Kidney capillary endothelial cell (primary cell): ENCODE measurements around the gene CYRIA.

Experiments used
- DNase-seq: peaks from one replicate; pipeline ENCODE4 v3.0.0-alpha.2; 2018; ENCODE audit warnings: low spot score

CYRIA gene

DNA sequence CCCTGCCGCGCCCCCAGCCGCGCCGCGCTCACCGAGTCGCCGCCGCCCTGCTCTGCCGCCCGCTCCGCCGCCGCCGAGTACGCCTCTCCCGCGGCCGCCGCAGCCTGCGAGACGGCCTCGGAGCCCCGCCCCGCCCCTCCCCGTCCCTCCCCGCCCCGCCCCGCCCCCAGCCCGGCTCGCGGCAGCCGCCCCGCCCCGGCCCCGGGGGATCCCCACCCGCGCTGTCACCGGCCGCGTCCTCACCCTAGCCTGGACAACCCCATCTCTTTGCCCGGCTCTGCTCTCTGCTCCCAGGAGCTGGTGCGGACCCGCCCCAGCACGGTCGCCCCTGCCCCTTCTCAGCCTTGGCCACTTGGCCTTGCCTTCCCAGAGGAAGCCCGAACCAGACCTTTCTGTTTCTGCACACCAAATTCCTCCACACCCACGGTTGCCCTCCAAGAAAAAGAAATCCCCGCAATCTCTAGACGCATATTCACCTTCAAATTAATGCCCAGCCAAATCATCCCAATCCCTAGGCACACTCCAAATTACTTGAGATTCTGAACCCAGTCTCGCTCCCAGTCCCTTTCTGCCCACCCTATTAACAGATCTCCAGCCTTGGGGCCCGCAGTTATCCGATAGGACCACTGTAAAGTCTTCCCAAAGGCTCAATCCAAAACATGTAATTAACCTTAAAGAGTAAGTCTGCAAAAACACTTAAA, at the start of gene CYRIA:
Gene CYRIA, minus strand, starts transcription at position 87 of the 701 bp plus-strand sequence. CDS start 77,715 bp downstream, outside the sequence.
- DNase-seq = peak; percentile 26

DNA sequence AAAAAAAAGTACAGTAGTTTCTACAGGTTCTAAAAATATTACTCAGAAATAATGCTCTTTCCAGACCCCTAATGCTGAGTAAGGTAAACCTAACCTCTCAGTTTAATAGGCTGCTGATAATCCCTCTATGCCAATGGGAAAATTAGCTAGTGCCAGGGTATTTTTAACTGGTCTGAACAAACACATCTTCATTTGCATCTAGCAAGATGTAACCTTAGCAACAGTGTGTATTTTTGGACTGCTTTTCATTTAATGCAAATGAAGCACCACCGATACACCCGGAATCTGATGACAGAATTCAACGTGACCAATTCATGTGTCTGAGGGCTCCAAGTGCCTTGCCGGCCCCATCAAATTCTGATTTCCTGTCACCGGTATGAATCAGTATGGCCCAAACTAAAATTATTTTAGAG, 47.4 kb upstream of the CYRIA start:
- no peak for DNase-seq

DNA sequence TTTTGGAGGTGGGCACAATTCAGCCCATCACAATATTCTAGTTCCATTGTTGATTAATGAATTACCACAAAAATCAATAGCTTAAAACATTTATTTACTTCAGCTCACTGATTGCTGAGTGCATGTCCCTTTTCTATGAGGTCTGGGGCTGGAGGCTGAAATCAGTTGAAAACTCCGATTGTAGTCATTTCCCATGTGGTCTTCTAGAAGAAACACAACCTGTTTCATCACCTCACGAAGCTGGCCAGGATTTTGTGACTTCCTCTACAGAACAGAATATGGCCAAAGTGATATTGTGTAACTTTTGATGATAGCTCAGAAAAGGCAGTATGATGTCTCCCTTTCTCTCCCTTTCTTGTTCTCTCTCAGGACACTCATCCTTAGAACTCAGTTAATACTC, 44.1 kb upstream of the CYRIA start:
- no peak for DNase-seq

GRCh38 chr2:16708173-16708572, 42.5 kb upstream of the CYRIA start:
- DNase-seq = no peak

DNA sequence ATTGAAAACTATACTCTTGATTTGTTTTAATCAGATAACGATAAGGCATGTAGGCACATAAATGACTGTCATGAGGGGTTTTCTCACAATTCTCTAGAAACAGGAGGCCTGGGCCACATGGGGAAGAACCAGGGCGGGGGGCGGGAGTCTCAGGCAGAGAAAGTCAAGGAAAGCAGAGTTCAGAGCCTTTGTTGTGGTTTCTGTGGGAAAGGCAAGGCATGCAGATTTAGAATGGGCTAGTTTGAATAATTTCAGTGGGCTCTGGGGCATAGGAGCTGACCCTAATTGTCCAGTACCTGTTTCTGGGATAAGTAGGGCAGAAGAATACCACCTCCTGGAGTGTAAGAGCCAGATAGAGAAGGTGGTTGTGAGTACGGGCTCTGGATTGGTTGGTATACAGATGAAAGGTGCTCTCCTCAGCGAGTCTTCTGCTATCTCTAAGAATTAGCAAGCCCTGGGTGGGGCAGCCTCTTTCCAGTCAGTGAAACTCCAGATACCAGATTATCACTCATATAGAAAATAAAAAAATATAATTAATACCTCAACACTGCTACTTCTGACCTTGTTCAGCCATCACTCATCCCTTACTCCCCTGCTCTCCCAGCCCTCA, 41.5 kb upstream of the CYRIA start:
- no peak for DNase-seq

- DNase-seq = no peak
Measured at GRCh38 chr2:16700551-16701259, 35.1 kb upstream of the CYRIA start.

DNA sequence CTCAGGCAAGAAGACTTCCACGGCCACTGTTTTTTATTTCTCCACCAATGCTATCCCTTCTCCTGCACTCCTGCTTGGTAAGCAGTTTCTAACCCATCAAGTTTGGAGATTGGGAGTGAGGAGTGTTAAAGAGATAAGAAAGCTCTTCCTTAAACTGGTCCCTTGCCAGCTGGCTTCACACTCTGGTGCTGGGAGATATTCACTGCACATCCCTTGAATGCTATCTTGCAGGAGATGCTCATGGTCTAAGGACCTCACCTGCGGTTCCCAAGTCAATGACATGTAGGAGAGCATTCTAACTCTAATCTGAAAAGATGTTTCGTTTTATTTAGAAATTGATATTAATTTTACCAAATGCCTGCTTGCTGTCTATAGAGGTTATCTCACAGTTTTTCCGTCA, 28.2 kb upstream of the CYRIA start:
- no peak for DNase-seq

- no peak for DNase-seq
Measured at GRCh38 chr2:16691261-16691660, 25.6 kb upstream of the CYRIA start.

GRCh38 chr2:16687955-16688354, 22.3 kb upstream of the CYRIA start:
- DNase-seq = no peak

- DNase-seq = no peak
Measured at GRCh38 chr2:16687222-16687621, 21.6 kb upstream of the CYRIA start.

DNA sequence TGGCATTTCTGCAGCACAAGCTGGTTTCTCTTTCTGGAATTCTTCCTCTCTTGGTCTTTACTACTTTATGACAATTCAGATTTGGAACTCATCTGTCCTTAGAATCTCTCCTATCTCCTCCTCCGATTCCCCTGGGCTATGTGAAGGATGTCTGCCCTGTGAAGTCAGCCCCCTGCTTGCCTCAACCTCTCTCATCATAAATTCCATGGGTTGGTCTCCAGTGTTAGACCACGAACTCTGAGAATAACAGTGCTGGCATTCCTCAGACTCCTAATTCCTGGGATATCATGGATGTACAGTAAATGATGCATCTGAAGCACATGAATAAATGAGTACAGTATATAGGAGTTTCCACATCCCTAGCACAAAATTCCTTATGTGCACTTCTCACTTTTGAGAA, 21.0 kb upstream of the CYRIA start:
- no peak for DNase-seq

- DNase-seq = no peak
Measured at GRCh38 chr2:16685340-16685715, 19.7 kb upstream of the CYRIA start.

GRCh38 chr2:16684676-16685339, 19.2 kb upstream of the CYRIA start:
- no peak for DNase-seq

GRCh38 chr2:16683576-16683975, 17.9 kb upstream of the CYRIA start:
- DNase-seq = no peak

DNA sequence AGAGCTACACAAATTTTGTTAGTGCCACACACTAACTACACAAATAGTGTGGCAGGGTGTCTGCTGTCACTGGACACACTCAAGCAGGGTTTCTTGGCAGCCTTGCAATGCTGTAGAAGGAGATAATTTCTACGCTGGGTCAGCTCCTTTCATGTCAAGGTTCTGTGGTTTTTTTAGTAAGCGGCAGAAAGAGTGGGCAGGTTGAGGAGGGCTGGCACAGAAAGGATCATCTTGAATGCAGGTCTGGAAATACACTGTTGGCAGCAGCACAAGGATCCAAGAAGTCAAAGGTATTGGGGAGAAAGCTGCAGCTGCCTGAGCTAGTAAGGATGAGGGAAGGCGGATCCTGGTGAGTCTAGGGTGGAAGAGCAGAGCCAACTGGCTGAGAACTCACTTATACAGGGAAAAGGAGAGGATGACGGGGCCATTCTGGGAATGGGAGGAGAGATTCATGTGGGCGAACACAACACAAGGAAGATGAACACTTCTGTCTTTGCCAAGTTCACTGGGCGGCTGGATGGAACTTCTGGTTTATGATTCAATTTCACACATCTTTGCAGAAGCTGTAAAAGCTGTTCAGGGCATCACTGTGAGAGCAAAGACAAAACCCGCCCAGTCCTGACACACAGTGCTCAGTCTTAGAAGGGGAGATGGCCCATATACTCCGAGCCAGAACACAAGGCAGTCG, 16.9 kb upstream of the CYRIA start:
- no peak for DNase-seq

- DNase-seq = no peak
Measured at GRCh38 chr2:16680781-16681180, 15.1 kb upstream of the CYRIA start.

- no peak for DNase-seq
Measured at GRCh38 chr2:16680304-16680703, 14.7 kb upstream of the CYRIA start.

DNA sequence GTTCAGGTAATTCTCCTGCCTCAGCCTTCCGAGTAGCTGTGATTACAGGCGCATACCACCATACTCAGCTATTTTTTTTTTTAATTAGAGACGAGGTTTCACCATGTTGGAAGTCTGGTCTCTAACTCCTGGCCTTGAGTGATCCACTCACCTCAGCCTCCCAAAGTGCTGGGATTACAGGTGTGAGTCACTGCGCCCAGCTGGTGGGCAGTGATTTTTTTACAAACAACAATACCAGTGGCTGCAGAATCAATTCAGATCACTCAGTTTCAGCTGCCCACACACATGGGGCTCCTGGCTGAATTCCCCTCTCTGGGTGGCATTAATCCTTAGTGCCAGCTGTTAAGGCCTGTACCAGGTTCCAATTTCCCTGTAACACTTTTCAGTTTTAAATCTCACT, 13.3 kb upstream of the CYRIA start:
- no peak for DNase-seq

GRCh38 chr2:16677875-16678274, 12.2 kb upstream of the CYRIA start:
- no peak for DNase-seq

GRCh38 chr2:16675781-16676180, 10.1 kb upstream of the CYRIA start:
- no peak for DNase-seq

DNA sequence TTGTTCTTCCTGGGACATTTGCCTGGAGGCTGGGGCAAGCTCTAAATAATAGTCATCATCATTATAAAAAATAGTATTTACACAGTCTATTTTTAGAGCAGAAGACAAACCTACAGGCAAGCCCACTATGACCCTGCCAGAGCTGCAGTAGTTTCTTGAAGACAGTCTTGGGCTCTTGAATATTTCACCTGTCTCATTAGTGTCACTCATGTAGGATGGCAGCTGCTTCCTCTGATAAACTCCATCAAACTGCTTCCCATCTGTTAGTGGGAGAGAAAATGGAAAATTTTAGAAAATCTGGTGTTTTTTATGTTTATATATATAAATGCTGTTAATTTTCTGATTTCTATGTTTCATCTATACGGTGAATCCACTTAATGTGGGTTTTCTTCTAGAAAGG, 8.5 kb upstream of the CYRIA start:
- DNase-seq = no peak

DNA sequence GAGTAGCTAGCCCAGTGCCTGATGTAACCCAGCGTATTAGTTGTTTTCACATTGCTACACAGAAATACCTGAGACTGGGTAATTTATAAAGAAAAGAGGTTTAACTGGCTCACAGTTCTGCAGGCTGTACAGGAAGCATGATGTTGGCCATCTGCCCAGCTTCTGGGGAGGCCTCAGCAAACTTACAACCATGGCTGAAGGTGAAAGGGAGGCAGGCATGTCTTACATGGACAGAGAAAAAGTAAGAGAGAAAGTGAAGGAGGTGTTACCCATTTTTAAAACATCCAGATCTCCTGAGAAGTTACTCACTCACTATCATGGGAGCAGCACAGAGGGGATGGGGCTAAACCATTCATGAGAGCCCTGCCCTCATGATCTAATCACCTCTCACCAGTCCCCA, 6.1 kb upstream of the CYRIA start:
- no peak for DNase-seq
